Tibial nerve (tissue), 4 donors: Measurements from ENCODE around the gene RPE. TPM values are rescaled to one million over a fixed set of nuclear protein-coding genes. Genes with fewer than 3 reads are reported as not detected.

Source experiments
- DNase-seq, 2 donors: peaks; one replicate each; pipeline ENCODE4 v3.0.0-alpha.2; 2019; ENCODE audit warnings: low spot score in 2 of 2
- H3K27ac ChIP-seq, 4 donors: fragments of 200-600 bp; sonication (generic) in 3 of 4; one replicate each; pipeline ENCODE4 v1.5.1; 2017 to 2019; ENCODE audit warnings: mild to moderate bottlenecking in 1 of 4
- H3K27me3 ChIP-seq, 2 donors: fragments of 200-600 bp; sonication (generic) in 1 of 2; one replicate each; pipeline versions ENCODE4 v1.5.1 to v1.6.0; 2017 to 2019
- H3K36me3 ChIP-seq, 3 donors: fragments of 200-600 bp; sonication (generic); one replicate each; pipeline ENCODE4 v1.5.1; 2018 to 2019
- H3K4me1 ChIP-seq, 4 donors: fragments of 200-600 bp; sonication (generic) in 3 of 4; one replicate each; pipeline ENCODE4 v1.5.1; 2017 to 2019
- H3K4me3 ChIP-seq, 4 donors: fragments of 200-600 bp; sonication (generic) in 3 of 4; one replicate each; pipeline ENCODE4 v1.5.1; 2017 to 2019; ENCODE audit warnings: mild to moderate bottlenecking in 1 of 4, moderate library complexity in 1 of 4
- H3K9me3 ChIP-seq, 4 donors: fragments of 200-600 bp; sonication (generic) in 3 of 4; one replicate each; pipeline ENCODE4 v1.5.1; 2017 to 2019
- EP300 ChIP-seq, 2 donors: sonication (generic); formaldehyde crosslinking; IDR thresholded peaks; one replicate each; pipeline ENCODE4 v1.6.1; 2017; ENCODE audit warnings: antibody characterized with exemption in 2 of 2, mild to moderate bottlenecking in 1 of 2
- POLR2A ChIP-seq, 2 donors: fragments of 450-650 bp; IDR thresholded peaks; one replicate each; pipeline ENCODE4 v1.6.1; 2017; ENCODE audit warnings: antibody characterized with exemption in 2 of 2, mild to moderate bottlenecking in 2 of 2, moderate library complexity in 2 of 2
- WGBS, 2 donors: methylation state at CpG; one replicate each; pipeline ENCODE4 v1.1.5; 2018; 5-methylcytosine and 5-hydroxymethylcytosine counted together
- total RNA-seq, 4 donors: library from RNA; depleted of rRNA; stranded (reverse); fragments of >200 nt; gene quantifications; one replicate each; pipeline ENCODE4 v1.1.0, GENCODE V29; 2016
- TF ChIP-seq, protein P1 (sequence below), 5 experiments: fragments of 200-600 bp in 3 of 5; fragments of 450-650 bp in 2 of 5; sonication (generic) in 3 of 5; IDR thresholded peaks; one replicate each; pipeline ENCODE4 v1.5.1; 2016 to 2019; ENCODE audit warnings: antibody characterized with exemption in 5 of 5, mild to moderate bottlenecking in 3 of 5, moderate library complexity in 2 of 5

The RPE gene
- total RNA-seq, 4 donors from 2014 or later, result 42.0 to 83.0 (median 58.5) TPM

GRCh38 chr2:210034087-210034683, 31.7 kb downstream of the RPE start:
- no peak overlapping the region for H3K4me3 ChIP-seq
- WGBS, 2 donors, result 79 to 82% methylated on average over 2 of the region's 2 CpGs
- no peaks in the 10 kb centered on the region for H3K4me1 ChIP-seq
- peaks cover 0 to 23% (median 0%) of the 10 kb centered on the region in 3 donors for H3K36me3 ChIP-seq
- TF ChIP-seq POLR2A (IDR thresholded peaks at IDR 0.05) (no peak), EP300 (IDR thresholded peaks at IDR 0.05) (no peak)
- TF ChIP-seq, protein P1, sequence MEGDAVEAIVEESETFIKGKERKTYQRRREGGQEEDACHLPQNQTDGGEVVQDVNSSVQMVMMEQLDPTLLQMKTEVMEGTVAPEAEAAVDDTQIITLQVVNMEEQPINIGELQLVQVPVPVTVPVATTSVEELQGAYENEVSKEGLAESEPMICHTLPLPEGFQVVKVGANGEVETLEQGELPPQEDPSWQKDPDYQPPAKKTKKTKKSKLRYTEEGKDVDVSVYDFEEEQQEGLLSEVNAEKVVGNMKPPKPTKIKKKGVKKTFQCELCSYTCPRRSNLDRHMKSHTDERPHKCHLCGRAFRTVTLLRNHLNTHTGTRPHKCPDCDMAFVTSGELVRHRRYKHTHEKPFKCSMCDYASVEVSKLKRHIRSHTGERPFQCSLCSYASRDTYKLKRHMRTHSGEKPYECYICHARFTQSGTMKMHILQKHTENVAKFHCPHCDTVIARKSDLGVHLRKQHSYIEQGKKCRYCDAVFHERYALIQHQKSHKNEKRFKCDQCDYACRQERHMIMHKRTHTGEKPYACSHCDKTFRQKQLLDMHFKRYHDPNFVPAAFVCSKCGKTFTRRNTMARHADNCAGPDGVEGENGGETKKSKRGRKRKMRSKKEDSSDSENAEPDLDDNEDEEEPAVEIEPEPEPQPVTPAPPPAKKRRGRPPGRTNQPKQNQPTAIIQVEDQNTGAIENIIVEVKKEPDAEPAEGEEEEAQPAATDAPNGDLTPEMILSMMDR (IDR thresholded peaks at IDR 0.05), result no peak
- no peak overlapping the region for H3K27ac ChIP-seq
- no peaks in the 10 kb centered on the region for H3K27me3 ChIP-seq
- no peak for DNase-seq
- no peaks in the 10 kb centered on the region for H3K9me3 ChIP-seq

- Histone ChIP-seq H3K36me3 (peaks cover 0 to 29% (median 0%) of the 10 kb centered on the region in 3 donors), H3K9me3 (no peaks in the 10 kb centered on the region), H3K4me1 (no peaks in the 10 kb centered on the region), H3K27ac (no peak overlapping the region), H3K27me3 (no peaks in the 10 kb centered on the region), H3K4me3 (no peak overlapping the region)
- DNase-seq, result no peak
- TF ChIP-seq POLR2A (IDR thresholded peaks at IDR 0.05), result no peak
- TF ChIP-seq, protein P1 (IDR thresholded peaks at IDR 0.05), result no peak
- no peak for TF ChIP-seq EP300 (IDR thresholded peaks at IDR 0.05)
- 96 to 98% methylated on average over 4 of the region's 4 CpGs for WGBS, 2 donors
Observed at GRCh38 chr2:210035679-210036078, 33.2 kb downstream of the RPE start.

GRCh38 chr2:210038078-210038477, 35.6 kb downstream of the RPE start:
- Histone ChIP-seq H3K27ac (no peak overlapping the region), H3K36me3 (peaks cover 0 to 40% (median 0%) of the 10 kb centered on the region in 3 donors), H3K9me3 (no peaks in the 10 kb centered on the region), H3K4me1 (no peaks in the 10 kb centered on the region), H3K27me3 (no peaks in the 10 kb centered on the region), H3K4me3 (no peak overlapping the region)
- TF ChIP-seq POLR2A (IDR thresholded peaks at IDR 0.05) (no peak), EP300 (IDR thresholded peaks at IDR 0.05) (no peak)
- TF ChIP-seq, protein P1 (IDR thresholded peaks at IDR 0.05), result no peak
- 73 to 83% methylated on average over 3 of the region's 3 CpGs for WGBS, 2 donors
- no peak for DNase-seq

GRCh38 chr2:210046851-210047500, 44.5 kb downstream of the RPE start:
- Histone ChIP-seq H3K27me3 (no peaks in the 10 kb centered on the region), H3K9me3 (peaks cover 0 to 10% (median 3%) of the 10 kb centered on the region in 4 donors), H3K27ac (no peak overlapping the region), H3K36me3 (peaks cover 0 to 71% (median 0%) of the 10 kb centered on the region in 3 donors), H3K4me1 (no peaks in the 10 kb centered on the region), H3K4me3 (no peak overlapping the region)
- DNase-seq, result no peak
- WGBS, 2 donors, result 85 to 100% methylated on average over 2 of the region's 2 CpGs
- TF ChIP-seq POLR2A (IDR thresholded peaks at IDR 0.05) (no peak), EP300 (IDR thresholded peaks at IDR 0.05) (no peak)
- TF ChIP-seq, protein P1 (IDR thresholded peaks at IDR 0.05), result no peak

- Histone ChIP-seq H3K4me1 (no peaks in the 10 kb centered on the region), H3K27ac (no peak overlapping the region), H3K36me3 (peaks cover 0 to 68% (median 0%) of the 10 kb centered on the region in 3 donors), H3K4me3 (no peak overlapping the region), H3K27me3 (no peaks in the 10 kb centered on the region), H3K9me3 (peaks cover 0 to 19% (median 8%) of the 10 kb centered on the region in 4 donors)
- WGBS, 2 donors, result 84 to 96% methylated on average over 1 of the region's 1 CpG
- TF ChIP-seq, protein P1 (IDR thresholded peaks at IDR 0.05), result no peak
- no peak for TF ChIP-seq POLR2A (IDR thresholded peaks at IDR 0.05)
- no peak for TF ChIP-seq EP300 (IDR thresholded peaks at IDR 0.05)
- no peak for DNase-seq
Observed at GRCh38 chr2:210049831-210050230, 47.4 kb downstream of the RPE start.
